ENCODE data around the gene PLAAT3. TPM values are rescaled to one million over a fixed set of nuclear protein-coding genes. Genes with fewer than 3 reads are reported as not detected.
A peak's percentile ranks its signal among the peaks of the same experiment; 100 is the strongest.
"Not testable (repeated sequence)": the region's sequence is repeated elsewhere in the genome, so short reads cannot be mapped to it uniquely, and the experiment has no call there.

The PLAAT3 gene
- 68.2 and 95.4 TPM in 2 replicates for total RNA-seq

DNA sequence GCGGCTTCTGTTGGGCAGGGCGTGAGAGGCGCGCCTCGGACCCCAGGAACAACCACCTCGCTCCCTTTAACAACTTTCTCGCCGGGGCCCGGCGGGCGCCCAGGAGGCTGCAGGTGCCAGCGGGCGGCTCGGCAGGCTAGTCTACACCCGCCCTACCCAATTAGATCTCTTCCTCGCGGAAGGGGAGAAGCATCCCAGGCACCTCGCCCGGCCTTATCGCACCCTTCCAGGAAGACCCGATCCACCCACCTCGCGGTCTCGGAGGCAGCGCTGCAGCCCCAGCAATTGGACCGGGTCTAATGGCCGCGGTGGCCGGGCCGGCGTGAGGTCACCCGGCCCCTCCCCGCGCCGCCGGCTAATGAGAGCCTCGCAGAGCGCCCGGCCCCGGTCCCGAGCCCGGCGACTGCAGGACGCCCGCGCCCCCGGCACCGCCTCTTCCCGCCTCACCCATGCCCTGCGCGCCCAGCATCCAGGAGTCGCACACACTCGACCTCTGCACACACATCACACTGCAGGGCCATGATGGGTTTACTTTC, at the start of gene PLAAT3:
Gene PLAAT3 (minus strand): TSS at position 298 of the 536 bp plus-strand sequence. CDS start 419 bp downstream, outside the sequence.
- TF ChIP-seq, protein P1, sequence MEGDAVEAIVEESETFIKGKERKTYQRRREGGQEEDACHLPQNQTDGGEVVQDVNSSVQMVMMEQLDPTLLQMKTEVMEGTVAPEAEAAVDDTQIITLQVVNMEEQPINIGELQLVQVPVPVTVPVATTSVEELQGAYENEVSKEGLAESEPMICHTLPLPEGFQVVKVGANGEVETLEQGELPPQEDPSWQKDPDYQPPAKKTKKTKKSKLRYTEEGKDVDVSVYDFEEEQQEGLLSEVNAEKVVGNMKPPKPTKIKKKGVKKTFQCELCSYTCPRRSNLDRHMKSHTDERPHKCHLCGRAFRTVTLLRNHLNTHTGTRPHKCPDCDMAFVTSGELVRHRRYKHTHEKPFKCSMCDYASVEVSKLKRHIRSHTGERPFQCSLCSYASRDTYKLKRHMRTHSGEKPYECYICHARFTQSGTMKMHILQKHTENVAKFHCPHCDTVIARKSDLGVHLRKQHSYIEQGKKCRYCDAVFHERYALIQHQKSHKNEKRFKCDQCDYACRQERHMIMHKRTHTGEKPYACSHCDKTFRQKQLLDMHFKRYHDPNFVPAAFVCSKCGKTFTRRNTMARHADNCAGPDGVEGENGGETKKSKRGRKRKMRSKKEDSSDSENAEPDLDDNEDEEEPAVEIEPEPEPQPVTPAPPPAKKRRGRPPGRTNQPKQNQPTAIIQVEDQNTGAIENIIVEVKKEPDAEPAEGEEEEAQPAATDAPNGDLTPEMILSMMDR (conservative IDR thresholded peaks at IDR 0.05; ENCODE audit: low read depth, low read length) = no peak
- DNase-seq (ENCODE audit: low read depth) = no peak
- H3K4me3 ChIP-seq (ENCODE audit: low read depth, low read length) = peak within 1 kb of the TSS; percentile 91

DNA sequence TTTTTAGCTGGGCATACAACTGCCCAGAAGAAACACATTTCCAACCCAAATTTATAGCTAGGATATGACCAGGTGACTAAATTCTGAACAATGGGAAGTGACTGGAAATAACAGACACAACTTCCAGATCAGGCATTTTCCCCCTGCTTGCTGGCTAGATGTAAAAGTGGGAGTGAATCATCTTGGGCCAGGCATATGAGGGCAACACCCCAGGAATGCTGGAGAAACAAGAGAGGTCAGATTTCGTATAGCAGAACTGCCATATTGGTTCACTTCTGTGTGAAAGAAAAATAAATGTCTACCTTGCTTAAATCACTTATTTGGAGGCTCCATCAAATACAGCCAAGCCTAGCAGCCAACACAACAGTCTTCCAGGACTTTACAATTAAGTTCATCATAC, 49.6 kb upstream of the PLAAT3 start:
- TF ChIP-seq, protein P1 (conservative IDR thresholded peaks at IDR 0.05; ENCODE audit: low read depth, low read length) = no peak
- no peak overlapping the region for H3K4me3 ChIP-seq (ENCODE audit: low read depth, low read length)
- DNase-seq (ENCODE audit: low read depth) = no peak

DNA sequence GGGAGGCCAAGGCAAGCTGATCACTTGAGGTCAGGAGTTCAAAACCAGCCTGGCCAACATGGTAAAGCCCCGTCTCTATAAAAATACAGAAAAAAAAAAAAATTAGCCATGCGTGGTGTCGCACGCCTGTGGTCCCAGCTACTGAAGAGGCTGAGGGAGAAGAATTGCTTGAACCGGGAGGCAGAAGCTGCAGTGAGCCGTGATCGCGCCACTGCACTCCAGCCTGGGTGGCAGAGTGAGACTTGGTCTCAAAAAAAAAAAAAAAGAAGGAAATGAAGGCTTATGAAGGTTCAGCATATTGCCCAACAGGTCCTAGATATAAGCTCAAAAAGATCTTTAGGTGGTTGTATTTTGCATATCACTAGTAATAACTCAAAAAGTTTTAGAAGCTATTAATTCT, 46.7 kb upstream of the PLAAT3 start:
- TF ChIP-seq, protein P1 (conservative IDR thresholded peaks at IDR 0.05; ENCODE audit: low read depth, low read length) = no peak
- no peak overlapping the region for H3K4me3 ChIP-seq (ENCODE audit: low read depth, low read length)
- no peak for DNase-seq (ENCODE audit: low read depth)

DNA sequence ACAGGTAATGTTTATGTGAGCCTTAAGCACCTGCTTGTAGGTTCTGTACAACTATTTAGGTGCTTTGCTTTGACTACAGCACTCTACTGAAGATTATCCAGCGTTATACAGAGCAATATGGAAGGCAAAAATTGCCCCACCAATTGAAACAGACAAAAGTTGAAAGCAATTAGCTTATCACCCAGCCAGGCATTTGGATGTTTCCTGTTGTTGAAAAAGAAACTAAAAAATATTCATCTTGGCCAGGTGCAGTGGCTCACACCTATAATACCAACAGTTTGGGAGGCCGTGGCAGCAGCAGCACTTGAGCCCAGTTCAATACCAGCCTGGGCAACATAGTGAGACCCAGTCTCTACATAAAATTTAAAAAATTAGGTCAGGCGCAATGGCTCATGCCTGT, 38.4 kb upstream of the PLAAT3 start:
- TF ChIP-seq, protein P1 (conservative IDR thresholded peaks at IDR 0.05; ENCODE audit: low read depth, low read length) = no peak
- DNase-seq (ENCODE audit: low read depth) = no peak
- no peak overlapping the region for H3K4me3 ChIP-seq (ENCODE audit: low read depth, low read length)

DNA sequence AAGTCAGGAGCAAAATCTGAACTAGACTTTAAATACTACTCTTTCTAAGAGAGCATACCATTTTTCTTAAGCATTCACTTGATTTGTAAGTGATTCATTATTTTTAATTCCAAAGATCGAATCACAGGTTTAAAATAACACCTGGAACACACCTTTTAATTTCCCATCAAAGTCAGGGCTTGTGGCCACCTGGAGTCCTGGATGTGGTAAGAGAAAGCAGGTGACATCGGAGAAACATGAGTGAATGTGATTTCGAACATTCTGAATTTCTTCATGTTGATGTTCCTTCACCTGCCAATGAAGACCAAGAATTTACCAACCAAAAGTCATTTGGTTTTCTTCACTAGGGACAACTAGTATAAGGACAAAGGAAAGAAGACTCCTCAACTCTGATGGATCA, 29.0 kb upstream of the PLAAT3 start:
- TF ChIP-seq, protein P1 (conservative IDR thresholded peaks at IDR 0.05; ENCODE audit: low read depth, low read length) = no peak
- no peak for DNase-seq (ENCODE audit: low read depth)
- H3K4me3 ChIP-seq (ENCODE audit: low read depth, low read length) = no peak overlapping the region

DNA sequence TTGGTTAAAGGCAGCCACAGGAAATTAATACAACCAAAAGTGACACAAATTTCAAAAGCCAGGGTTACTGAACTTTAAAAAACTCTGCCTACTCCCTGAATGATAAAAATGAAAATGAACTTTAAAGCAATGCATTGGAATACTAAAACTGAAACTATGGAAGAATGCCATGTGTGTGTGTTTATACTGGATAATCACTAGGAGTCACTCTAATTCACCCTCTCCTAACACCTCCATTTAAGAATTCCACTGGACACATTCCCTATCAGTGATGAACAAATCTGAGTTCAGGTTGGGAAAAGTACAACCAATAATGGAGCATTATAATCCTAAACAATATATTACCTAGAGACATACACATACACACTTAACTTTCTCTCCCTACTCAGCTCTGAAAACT, 27.5 kb upstream of the PLAAT3 start:
- TF ChIP-seq, protein P1 (conservative IDR thresholded peaks at IDR 0.05; ENCODE audit: low read depth, low read length) = peak; percentile 28
- DNase-seq (ENCODE audit: low read depth) = no peak
- no peak overlapping the region for H3K4me3 ChIP-seq (ENCODE audit: low read depth, low read length)

DNA sequence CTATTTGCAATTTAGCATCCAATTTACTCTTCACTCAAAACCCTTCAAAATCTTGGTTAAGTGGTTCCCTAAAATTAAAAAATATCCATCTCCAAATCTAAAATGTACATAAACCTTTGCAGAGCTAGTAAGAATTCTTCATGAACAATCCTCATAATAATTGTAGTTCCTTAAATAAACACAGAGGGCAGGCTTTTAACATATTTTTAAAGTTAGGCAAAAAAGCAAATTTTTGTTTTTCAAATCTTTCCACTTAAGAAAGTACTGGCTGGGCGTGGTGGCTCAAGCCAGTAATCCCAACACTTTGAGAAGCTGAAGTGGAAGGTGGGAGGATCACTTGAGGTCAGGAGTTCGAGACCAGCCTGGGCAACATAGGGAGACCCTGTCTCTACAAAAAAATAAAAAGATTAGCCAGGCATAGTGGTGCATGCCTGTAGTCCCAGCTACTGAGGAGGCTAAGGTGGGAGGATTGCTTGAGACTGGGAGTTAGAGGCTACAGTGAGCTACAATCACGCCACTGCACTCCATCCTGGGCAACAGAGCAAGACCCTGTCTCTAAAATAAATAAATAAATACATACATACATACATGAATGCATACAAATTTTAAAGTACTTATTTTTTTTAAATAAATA, 25.1 kb upstream of the PLAAT3 start:
- no peak overlapping the region for H3K4me3 ChIP-seq (ENCODE audit: low read depth, low read length)
- TF ChIP-seq, protein P1 (conservative IDR thresholded peaks at IDR 0.05; ENCODE audit: low read depth, low read length) = peak; percentile 27
- DNase-seq (ENCODE audit: low read depth) = no peak

DNA sequence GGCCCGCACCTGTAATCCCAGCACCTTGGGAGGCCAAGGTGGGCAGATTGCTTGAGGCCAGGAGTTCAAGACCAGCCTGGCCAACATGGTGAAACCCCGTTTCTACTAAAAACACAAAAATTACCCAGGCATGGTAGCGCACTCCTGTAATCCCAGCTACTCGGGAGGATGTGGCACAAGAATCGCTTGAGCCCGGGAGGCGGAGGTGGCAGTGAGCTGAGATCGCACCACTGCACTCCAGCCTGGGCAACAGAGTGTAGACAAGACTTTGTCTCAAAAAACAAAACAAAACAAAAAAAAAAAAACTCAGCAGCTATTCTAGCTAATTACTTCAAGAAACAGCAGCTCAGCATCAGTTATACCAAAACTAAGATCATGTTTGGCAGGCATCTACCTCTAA, 24.2 kb upstream of the PLAAT3 start:
- DNase-seq (ENCODE audit: low read depth) = not testable (repeated sequence)

More for the DNA sequence above, 24.2 kb upstream of the PLAAT3 start:
- not testable (repeated sequence) for H3K4me3 ChIP-seq (ENCODE audit: low read depth, low read length)

Measured in epithelial cell of proximal tubule (primary cell).